SK-N-SH (cell line): ENCODE measurements around the gene ARID4B. TPM values are rescaled to one million over a fixed set of nuclear protein-coding genes. Genes with fewer than 3 reads are reported as not detected.

Experiments
- CTCF ChIA-PET: fragments of 300-600, 350-600 bp; formaldehyde crosslinking; extraction: SDS; loops from one replicate; lab custom pipeline; 2021; lab: Yijun Ruan, JAX
- POLR2A ChIA-PET: fragments of 350-600 bp; sonication (Branson Sonifier 250); formaldehyde crosslinking; extraction: SDS; loops from one replicate; lab custom pipeline; 2020; ENCODE audit warnings: antibody characterized with exemption, inconsistent platforms; lab: Yijun Ruan, JAX
- DNase-seq: peaks from one replicate; pipeline ENCODE4 v3.0.0; 2012
- H2AFZ ChIP-seq: fragments of 200-600 bp; sonication (generic); 2 replicates; pipeline ENCODE4 v1.8.1; 2016; ENCODE audit warnings: antibody characterized with exemption, mild to moderate bottlenecking, low read depth
- H3F3A ChIP-seq: fragments of 200-600 bp; sonication (generic); replicated peaks from 2 replicates; pipeline ENCODE3; 2016; ENCODE audit warnings: antibody characterized with exemption, mild to moderate bottlenecking; ENCODE audit not compliant: insufficient read depth
- H3K27ac ChIP-seq, 2 experiments: fragments of 200-500 bp in 1 of 2; fragments of 200-600 bp in 1 of 2; sonication (Bioruptor generic) in 1 of 2; sonication (generic), shearing (Covaris generic) in 1 of 2; 2 replicates each; pipeline versions ENCODE4 v1.5.1 to v1.6.1; 2014 to 2016; ENCODE audit warnings: low read depth in 2 of 2, inconsistent platforms in 1 of 2, low read length in 1 of 2, mild to moderate bottlenecking in 1 of 2, mixed read lengths in 1 of 2
- H3K27me3 ChIP-seq: fragments of 200-600 bp; sonication (generic), shearing (Covaris generic); 2 replicates; pipeline ENCODE4 v1.6.1; 2016; ENCODE audit warnings: mixed run types; ENCODE audit not compliant: insufficient read depth
- H3K36me3 ChIP-seq, 2 experiments: fragments of 200-500 bp in 1 of 2; fragments of 200-600 bp in 1 of 2; sonication (Bioruptor generic) in 1 of 2; sonication (generic) in 1 of 2; replicated peaks in 1 of 2; 2 replicates each; pipeline versions ENCODE3 to v1.5.1; 2014 to 2016; ENCODE audit warnings: low read length in 1 of 2, mild to moderate bottlenecking in 1 of 2; ENCODE audit not compliant: insufficient read depth in 2 of 2, control insufficient read depth in 1 of 2
- H3K4me1 ChIP-seq, 2 experiments: fragments of 200-500 bp in 1 of 2; fragments of 200-600 bp in 1 of 2; sonication (Bioruptor generic) in 1 of 2; sonication (generic), shearing (Covaris generic) in 1 of 2; 2 replicates each; pipeline versions ENCODE4 v1.5.1 to v1.6.1; 2014 to 2016; ENCODE audit warnings: low read depth in 1 of 2, low read length in 1 of 2, mixed run types in 1 of 2; ENCODE audit not compliant: insufficient read depth in 2 of 2, control insufficient read depth in 1 of 2
- H3K4me2 ChIP-seq: fragments of 200-600 bp; sonication (generic), shearing (Covaris generic); 2 replicates; pipeline ENCODE4 v1.6.1; 2017; ENCODE audit warnings: mixed run types
- H3K4me3 ChIP-seq, 2 experiments: fragments of 200-500 bp in 1 of 2; fragments of 200-600 bp in 1 of 2; sonication (Bioruptor generic) in 1 of 2; sonication (generic), shearing (Covaris generic) in 1 of 2; 2 replicates each; pipeline versions ENCODE4 v1.5.1 to v1.8.1; 2014 to 2016; ENCODE audit warnings: low read depth in 2 of 2, inconsistent platforms in 1 of 2, low read length in 1 of 2, mild to moderate bottlenecking in 1 of 2, mixed read lengths in 1 of 2, moderate library complexity in 1 of 2
- H3K79me2 ChIP-seq: fragments of 200-600 bp; sonication (generic); 2 replicates; pipeline ENCODE4 v1.8.1; 2017; ENCODE audit warnings: mild to moderate bottlenecking; ENCODE audit not compliant: insufficient read depth
- H3K9ac ChIP-seq: fragments of 200-600 bp; sonication (generic); 2 replicates; pipeline ENCODE4 v1.6.1; 2017; ENCODE audit warnings: mixed run types
- H3K9me2 ChIP-seq: fragments of 200-600 bp; sonication (generic); 2 replicates; pipeline ENCODE4 v1.6.1; 2017; ENCODE audit warnings: mixed run types
- H3K9me3 ChIP-seq: fragments of 200-600 bp; sonication (generic); 2 replicates; pipeline ENCODE4 v1.6.1; 2017; ENCODE audit warnings: mixed run types, mild to moderate bottlenecking, moderate library complexity
- H4K20me1 ChIP-seq: fragments of 200-600 bp; sonication (generic); 2 replicates; pipeline ENCODE4 v1.6.1; 2017; ENCODE audit warnings: mild to moderate bottlenecking, mixed run types; ENCODE audit not compliant: insufficient read depth
- CHD2 ChIP-seq: fragments of 150-350 bp; IDR thresholded peaks from 2 replicates; pipeline ENCODE4 v1.6.1; 2018; ENCODE audit warnings: low read length; ENCODE audit not compliant: partially characterized antibody
- CTCF ChIP-seq: fragments of 200-600 bp; sonication (generic); IDR thresholded peaks from 2 replicates; pipeline ENCODE4 v1.6.1; 2017; ENCODE audit warnings: antibody characterized with exemption, mild to moderate bottlenecking, moderate library complexity
- EP300 ChIP-seq, 2 experiments: IDR thresholded peaks; 2 replicates each; pipeline versions ENCODE4 v1.4.0 to v1.6.1; 2012; ENCODE audit warnings: borderline replicate concordance in 1 of 2, low read depth in 1 of 2, low read length in 1 of 2
- FOSL2 ChIP-seq: IDR thresholded peaks from 2 replicates; pipeline ENCODE4 v1.4.0; 2012; ENCODE audit warnings: low read depth, mild to moderate bottlenecking, moderate library complexity, borderline replicate concordance
- FOXJ3 ChIP-seq: sonication (generic); formaldehyde crosslinking; IDR thresholded peaks from 2 replicates; pipeline ENCODE4 v1.5.1; 2020; ENCODE audit warnings: mild to moderate bottlenecking, missing genetic modification reagents
- FOXM1 ChIP-seq: IDR thresholded peaks from 2 replicates; pipeline ENCODE4 v1.4.0; 2012; ENCODE audit warnings: low read depth, mild to moderate bottlenecking
- MAX ChIP-seq: IDR thresholded peaks from 2 replicates; pipeline ENCODE4 v1.4.0; 2012; ENCODE audit warnings: low read depth
- NRF1 ChIP-seq: IDR thresholded peaks from 2 replicates; pipeline ENCODE4 v1.6.1; 2012; ENCODE audit warnings: low read depth, mild to moderate bottlenecking, low read length
- PBX3 ChIP-seq: IDR thresholded peaks from 2 replicates; pipeline ENCODE4; 2012
- POLR2AphosphoS5 ChIP-seq: IDR thresholded peaks from 2 replicates; pipeline ENCODE4 v1.6.1; 2012; ENCODE audit warnings: low read depth, low read length
- RXRA ChIP-seq: IDR thresholded peaks from 2 replicates; pipeline ENCODE4 v1.4.0; 2012; ENCODE audit warnings: low read depth, mild to moderate bottlenecking, borderline replicate concordance
- SMC3 ChIP-seq: IDR thresholded peaks from 2 replicates; pipeline ENCODE4 v1.6.1; 2012; ENCODE audit warnings: low read depth, low read length, improper control_type of control experiment
- USF1 ChIP-seq: IDR thresholded peaks from 2 replicates; pipeline ENCODE4 v1.4.0; 2012; ENCODE audit warnings: low read depth, borderline replicate concordance
- USF2 ChIP-seq: fragments of 150-350 bp; IDR thresholded peaks from 2 replicates; pipeline ENCODE4 v1.6.1; 2017; ENCODE audit warnings: antibody characterized with exemption, low read length, low read depth, borderline replicate concordance
- YY1 ChIP-seq: IDR thresholded peaks from 2 replicates; pipeline ENCODE4 v1.4.0; 2012; ENCODE audit warnings: low read depth, mild to moderate bottlenecking
- ZBTB33 ChIP-seq: IDR thresholded peaks from 2 replicates; pipeline ENCODE4 v1.4.0; 2012; ENCODE audit warnings: low read depth, borderline replicate concordance
- WGBS: methylation state at CpG from one replicate; pipeline ENCODE4 v1.1.6; 2017; ENCODE audit warnings: low lambda C conversion rate; 5-methylcytosine and 5-hydroxymethylcytosine counted together
- polyA plus RNA-seq, 3 experiments: library from polyadenylated mRNA; depleted of rRNA; stranded (reverse); fragments of >200 nt; gene quantifications; 2 replicates each; pipeline ENCODE4 v1.2.3, GENCODE V29; 2012

The ARID4B gene
- polyA plus RNA-seq, 1 of the 3 experiments (the other 2 are of a cell fraction) = 4.4 TPM

GRCh38 chr1:235152235-235152634 is 175.7 kb downstream of the ARID4B start:
- POLR2A ChIA-PET = no interaction called here
- peaks cover 56 to 91% of the 10 kb centered on the region in 2 experiments for H3K36me3 ChIP-seq
- TF ChIP-seq FOXJ3 (CRISPR knock-in tag) = no peak
- TF ChIP-seq POLR2AphosphoS5 = no peak
- no peak for TF ChIP-seq YY1
- TF ChIP-seq MAX = no peak
- no peak for TF ChIP-seq SMC3

GRCh38 chr1:235151033-235151432 is 176.9 kb downstream of the ARID4B start:
- no peak for DNase-seq
- Histone ChIP-seq H3K27ac (no peak overlapping the region), H3K36me3 (peaks cover 50 to 89% of the 10 kb centered on the region in 2 experiments), H4K20me1 (no peaks in the 10 kb centered on the region), H3K27me3 (no peaks in the 10 kb centered on the region), H3F3A (peaks cover 4% of the 10 kb centered on the region), H3K4me1 (no peaks in the 10 kb centered on the region), H3K4me2 (no peak overlapping the region), H3K4me3 (no peak overlapping the region), H2AFZ (no peak overlapping the region), H3K79me2 (peaks cover 17% of the 10 kb centered on the region), H3K9me3 (no peaks in the 10 kb centered on the region), H3K9ac (no peak overlapping the region)
- 85% methylated on average over 2 of the region's 2 CpGs for WGBS
- ChIA-PET POLR2A (no interaction called here), CTCF (interaction anchor here (1.1 kb wide), 1 partner anchor 47 kb away, joined by 3 read pairs; no protein-coding TSS in a partner anchor)
- TF ChIP-seq USF2 = no peak
- no peak for TF ChIP-seq CHD2
- no peak for TF ChIP-seq EP300 (IDR thresholded peaks at IDR 0.05; ENCODE audit: borderline replicate concordance in 1 of 2, low read depth in 1 of 2, low read length in 1 of 2)
- no peak for TF ChIP-seq POLR2AphosphoS5
- no peak for TF ChIP-seq USF1
- no peak for TF ChIP-seq FOXM1
- no peak for TF ChIP-seq PBX3
- no peak for TF ChIP-seq CTCF
- no peak for TF ChIP-seq ZBTB33
- TF ChIP-seq MAX = no peak
- TF ChIP-seq NRF1 = no peak
- TF ChIP-seq FOSL2 = no peak
- no peak for TF ChIP-seq RXRA
- TF ChIP-seq, all 33 proteins: peak for 0
- H3K9me2 ChIP-seq = no peaks in the 10 kb centered on the region

More at GRCh38 chr1:235152235-235152634, 175.7 kb downstream of the ARID4B start:
- H3K4me1 ChIP-seq = peaks cover 0 to 1% of the 10 kb centered on the region in 2 experiments; a peak in 1 of 4 replicates
- no peak overlapping the region for H3K9ac ChIP-seq
- no peak overlapping the region for H3K27ac ChIP-seq
- peaks cover 10% of the 10 kb centered on the region for H3F3A ChIP-seq
- H3K79me2 ChIP-seq = peaks cover 26% of the 10 kb centered on the region
- H3K9me2 ChIP-seq = no peaks in the 10 kb centered on the region
- H3K4me3 ChIP-seq = no peak overlapping the region
- DNase-seq = no peak
- CTCF ChIA-PET = interaction anchor here (1.0 kb wide), 1 partner anchor 9 kb away, joined by 4 read pairs; no protein-coding TSS in a partner anchor
- no peaks in the 10 kb centered on the region for H3K9me3 ChIP-seq
- H4K20me1 ChIP-seq = no peaks in the 10 kb centered on the region
- H3K27me3 ChIP-seq = no peaks in the 10 kb centered on the region
- H2AFZ ChIP-seq = no peak overlapping the region
- no peak overlapping the region for H3K4me2 ChIP-seq
